ENCODE data around the gene RNASE11.

DNA sequence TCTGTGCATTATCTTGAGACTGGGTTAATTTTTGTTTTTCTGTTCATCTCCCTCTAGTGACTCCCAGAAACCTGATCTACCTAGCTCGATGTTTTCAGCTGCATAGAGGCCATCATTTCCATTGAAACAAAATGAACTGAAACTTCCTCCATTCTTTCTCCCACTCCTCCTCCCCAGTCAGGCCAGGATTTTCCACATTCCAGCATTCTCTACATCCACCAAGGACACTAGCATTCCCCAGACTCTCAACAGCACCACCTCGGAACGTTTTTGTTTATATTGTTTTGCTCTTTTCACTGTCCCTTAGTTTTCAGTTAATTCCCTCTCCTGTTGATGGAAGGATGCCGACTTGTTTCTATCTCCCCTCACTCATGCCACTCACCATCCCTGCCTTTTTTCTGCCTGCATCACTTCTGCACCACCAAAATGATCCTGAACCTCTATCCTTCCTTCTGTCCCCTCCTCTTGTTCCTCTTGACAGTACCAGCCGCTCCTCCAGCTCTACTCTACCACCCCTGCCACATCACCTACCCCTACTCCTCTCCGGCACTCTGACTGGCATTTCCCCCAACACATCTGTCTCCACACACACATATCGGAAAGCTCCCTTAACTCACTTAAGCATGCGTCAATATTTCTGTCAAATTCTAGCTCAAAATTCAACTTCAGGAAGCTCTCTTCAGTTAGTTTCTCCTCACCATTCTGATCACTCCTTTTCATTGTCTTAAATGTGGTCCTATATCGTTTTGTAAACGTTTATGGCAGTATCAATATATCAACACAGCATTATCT is 40.5 kb upstream of the RNASE11 start:
- TF ChIP-seq, protein P1, sequence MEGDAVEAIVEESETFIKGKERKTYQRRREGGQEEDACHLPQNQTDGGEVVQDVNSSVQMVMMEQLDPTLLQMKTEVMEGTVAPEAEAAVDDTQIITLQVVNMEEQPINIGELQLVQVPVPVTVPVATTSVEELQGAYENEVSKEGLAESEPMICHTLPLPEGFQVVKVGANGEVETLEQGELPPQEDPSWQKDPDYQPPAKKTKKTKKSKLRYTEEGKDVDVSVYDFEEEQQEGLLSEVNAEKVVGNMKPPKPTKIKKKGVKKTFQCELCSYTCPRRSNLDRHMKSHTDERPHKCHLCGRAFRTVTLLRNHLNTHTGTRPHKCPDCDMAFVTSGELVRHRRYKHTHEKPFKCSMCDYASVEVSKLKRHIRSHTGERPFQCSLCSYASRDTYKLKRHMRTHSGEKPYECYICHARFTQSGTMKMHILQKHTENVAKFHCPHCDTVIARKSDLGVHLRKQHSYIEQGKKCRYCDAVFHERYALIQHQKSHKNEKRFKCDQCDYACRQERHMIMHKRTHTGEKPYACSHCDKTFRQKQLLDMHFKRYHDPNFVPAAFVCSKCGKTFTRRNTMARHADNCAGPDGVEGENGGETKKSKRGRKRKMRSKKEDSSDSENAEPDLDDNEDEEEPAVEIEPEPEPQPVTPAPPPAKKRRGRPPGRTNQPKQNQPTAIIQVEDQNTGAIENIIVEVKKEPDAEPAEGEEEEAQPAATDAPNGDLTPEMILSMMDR (IDR thresholded peaks at IDR 0.05), result no peak
- no peak for TF ChIP-seq POLR2A (IDR thresholded peaks at IDR 0.05)
